ENCODE data around the gene INO80.
A peak's percentile ranks its signal among the peaks of the same experiment; 100 is the strongest.
"Not testable (repeated sequence)": the region's sequence is repeated elsewhere in the genome, so short reads cannot be mapped to it uniquely, and the experiment has no call there.

The INO80 gene

DNA sequence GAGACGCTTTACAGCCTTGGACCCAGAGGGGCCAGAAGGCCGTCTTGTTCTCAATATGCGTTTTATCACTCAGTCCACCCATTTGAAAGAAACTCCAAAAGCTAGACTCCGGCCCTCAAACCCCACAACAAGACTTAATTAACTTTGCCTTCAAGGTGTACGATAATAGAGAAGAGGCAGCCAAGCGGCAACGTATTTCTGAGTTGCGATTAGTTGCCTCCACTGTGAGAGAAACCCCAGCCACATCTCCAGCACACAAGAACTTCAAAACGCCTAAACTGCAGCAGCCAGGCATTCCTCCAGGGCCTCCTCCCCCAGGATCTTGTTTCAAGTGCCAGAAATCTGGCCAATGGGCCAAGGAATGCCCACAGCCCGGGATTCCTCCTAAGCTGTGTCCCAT lies 17.4 kb upstream of the INO80 start:
- no peak overlapping the region for H3K27ac ChIP-seq (ENCODE audit: low read depth, low read length)
- no peaks in the 10 kb centered on the region for H3K27me3 ChIP-seq (ENCODE audit: control insufficient read depth, insufficient read depth, low read length)
- H3K4me1 ChIP-seq (ENCODE audit: control insufficient read depth, insufficient read depth, low read length) = no peaks in the 10 kb centered on the region
- H3K4me3 ChIP-seq (ENCODE audit: low read length) = no peak overlapping the region
- no peak overlapping the region for H3K9ac ChIP-seq (ENCODE audit: low read length)
- no peaks in the 10 kb centered on the region for H3K36me3 ChIP-seq (ENCODE audit: control insufficient read depth, insufficient read depth, low read length)

DNA sequence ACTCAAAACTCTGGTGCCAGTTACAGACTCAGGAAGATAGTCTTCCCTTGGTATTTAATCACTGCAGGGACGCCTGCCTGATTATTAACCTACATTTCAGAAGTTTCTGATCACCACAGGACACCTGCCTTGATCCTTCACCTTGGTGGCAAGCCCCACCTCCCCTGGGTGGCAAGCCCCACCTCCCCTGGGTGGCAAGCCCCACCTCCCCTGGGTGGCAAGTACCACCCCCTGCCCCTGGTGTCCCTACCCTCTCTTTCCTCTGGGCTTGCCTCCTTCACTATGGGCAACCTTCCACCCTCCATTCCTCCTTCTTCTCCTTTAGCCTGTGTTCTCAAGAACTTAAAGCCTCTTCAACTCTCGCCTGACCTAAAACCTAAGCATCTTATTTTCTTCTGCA lies 16.0 kb upstream of the INO80 start:
- not testable (repeated sequence) for H3K27ac ChIP-seq (ENCODE audit: low read depth, low read length); H3K4me3 ChIP-seq (ENCODE audit: low read length); H3K4me1 ChIP-seq (ENCODE audit: control insufficient read depth, insufficient read depth, low read length); H3K36me3 ChIP-seq (ENCODE audit: control insufficient read depth, insufficient read depth, low read length); H3K27me3 ChIP-seq (ENCODE audit: control insufficient read depth, insufficient read depth, low read length); H3K9ac ChIP-seq (ENCODE audit: low read length)

DNA sequence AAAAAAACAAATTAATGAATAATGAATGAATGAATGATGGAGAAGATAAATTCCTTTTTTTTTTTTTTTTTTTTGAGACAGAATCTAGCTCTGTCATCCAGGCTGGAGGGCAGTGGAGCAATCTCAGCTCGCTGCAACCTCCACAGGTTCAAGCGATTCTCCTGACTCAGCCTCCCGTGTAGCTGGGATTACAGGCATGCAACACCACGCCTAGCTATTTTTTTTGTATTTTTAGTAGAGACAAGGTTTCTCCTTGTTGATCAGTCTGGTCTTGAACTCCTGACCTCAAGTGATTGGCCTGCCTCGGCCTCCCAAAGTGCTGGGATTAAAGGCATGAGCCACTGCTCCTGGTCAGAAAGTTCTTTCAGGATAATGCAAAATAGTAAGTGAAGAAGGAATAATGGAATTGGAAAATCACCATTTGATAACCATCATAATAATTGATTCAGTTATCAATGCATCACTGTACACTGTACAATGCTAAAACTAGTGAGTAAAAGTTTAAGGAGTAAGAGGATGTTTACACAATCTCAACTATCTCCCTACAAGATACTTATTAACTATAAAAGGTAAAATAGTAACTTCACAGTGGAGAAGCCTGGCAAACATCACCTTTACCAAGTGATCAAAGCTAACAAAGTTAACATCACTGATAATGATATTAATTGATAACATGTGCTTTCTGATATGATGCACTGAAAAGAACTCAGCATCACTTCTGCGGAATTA lies 12.3 kb upstream of the INO80 start:
- Histone ChIP-seq H3K4me3 (ENCODE audit: low read length) (no peak overlapping the region), H3K36me3 (ENCODE audit: control insufficient read depth, insufficient read depth, low read length) (no peaks in the 10 kb centered on the region), H3K4me1 (ENCODE audit: control insufficient read depth, insufficient read depth, low read length) (no peaks in the 10 kb centered on the region), H3K27ac (ENCODE audit: low read depth, low read length) (no peak overlapping the region), H3K27me3 (ENCODE audit: control insufficient read depth, insufficient read depth, low read length) (no peaks in the 10 kb centered on the region), H3K9ac (ENCODE audit: low read length) (no peak overlapping the region)

DNA sequence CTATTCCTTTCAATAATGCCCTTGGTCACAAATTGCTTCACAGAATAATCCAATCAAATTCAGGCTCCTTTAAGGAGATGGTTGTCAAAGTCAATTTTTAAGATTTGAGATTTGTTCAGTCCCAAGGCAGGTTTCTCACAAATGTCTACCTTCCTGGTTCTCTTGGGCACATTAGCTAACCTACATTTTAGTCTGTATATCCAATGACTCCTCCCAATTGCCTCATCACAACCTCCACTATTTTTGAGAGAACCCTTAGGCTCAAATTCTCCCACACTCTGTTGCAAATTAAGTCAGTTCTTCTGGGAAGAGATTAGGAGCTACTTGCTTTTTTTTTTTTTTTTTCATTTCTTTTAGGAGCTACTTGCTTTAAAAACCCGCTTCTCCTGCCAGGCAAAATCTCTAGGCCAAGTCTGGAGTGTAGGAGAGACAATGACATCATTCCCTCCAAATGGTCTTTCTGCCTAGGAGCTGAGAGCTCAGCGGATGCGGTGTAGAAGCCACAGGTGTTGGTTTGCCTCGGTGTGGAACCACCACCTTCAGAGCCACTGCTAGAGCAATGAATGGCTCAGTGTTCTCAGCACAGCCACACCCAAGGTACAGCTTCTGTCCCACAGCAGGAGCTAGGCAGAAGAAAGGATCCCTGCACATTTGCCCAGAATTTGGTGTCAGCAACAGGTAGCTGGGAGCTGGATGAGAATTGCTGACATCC lies 10.0 kb upstream of the INO80 start:
- Histone ChIP-seq H3K4me3 (ENCODE audit: low read length) (no peak overlapping the region), H3K36me3 (ENCODE audit: control insufficient read depth, insufficient read depth, low read length) (no peaks in the 10 kb centered on the region), H3K27me3 (ENCODE audit: control insufficient read depth, insufficient read depth, low read length) (no peaks in the 10 kb centered on the region), H3K27ac (ENCODE audit: low read depth, low read length) (no peak overlapping the region), H3K4me1 (ENCODE audit: control insufficient read depth, insufficient read depth, low read length) (no peaks in the 10 kb centered on the region), H3K9ac (ENCODE audit: low read length) (no peak overlapping the region)

DNA sequence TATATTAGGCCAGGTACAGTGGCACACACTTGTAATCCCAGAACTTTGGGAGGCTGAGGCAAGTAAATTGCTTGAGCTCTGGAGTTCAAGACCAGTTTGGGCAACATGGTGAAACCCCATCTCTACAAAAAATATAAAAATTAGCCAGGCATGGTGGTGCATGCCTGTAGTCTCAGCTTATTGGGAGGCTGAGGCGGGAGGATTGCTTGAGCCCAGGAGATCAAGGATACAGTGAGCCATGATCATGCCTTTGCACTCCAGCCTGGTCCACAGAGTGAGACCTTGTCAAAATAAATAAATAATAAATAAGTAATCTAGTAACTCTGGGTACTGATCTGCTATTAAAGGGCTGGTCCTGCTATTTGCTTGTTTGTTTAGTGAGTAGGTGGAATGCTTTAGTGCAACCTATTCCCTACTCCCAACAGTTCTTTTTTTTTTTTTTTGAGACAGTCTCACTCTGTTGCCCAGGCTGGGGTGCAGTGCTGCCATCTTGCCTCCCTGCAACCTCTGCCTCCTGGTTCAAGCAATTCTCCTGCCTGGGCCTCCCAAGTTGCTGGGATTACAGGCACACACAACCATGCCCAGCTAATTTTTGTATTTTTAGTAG lies 9.1 kb upstream of the INO80 start:
- Histone ChIP-seq H3K36me3 (ENCODE audit: control insufficient read depth, insufficient read depth, low read length) (no peaks in the 10 kb centered on the region), H3K4me3 (ENCODE audit: low read length) (no peak overlapping the region), H3K27me3 (ENCODE audit: control insufficient read depth, insufficient read depth, low read length) (no peaks in the 10 kb centered on the region), H3K27ac (ENCODE audit: low read depth, low read length) (no peak overlapping the region), H3K4me1 (ENCODE audit: control insufficient read depth, insufficient read depth, low read length) (no peaks in the 10 kb centered on the region), H3K9ac (ENCODE audit: low read length) (no peak overlapping the region)

DNA sequence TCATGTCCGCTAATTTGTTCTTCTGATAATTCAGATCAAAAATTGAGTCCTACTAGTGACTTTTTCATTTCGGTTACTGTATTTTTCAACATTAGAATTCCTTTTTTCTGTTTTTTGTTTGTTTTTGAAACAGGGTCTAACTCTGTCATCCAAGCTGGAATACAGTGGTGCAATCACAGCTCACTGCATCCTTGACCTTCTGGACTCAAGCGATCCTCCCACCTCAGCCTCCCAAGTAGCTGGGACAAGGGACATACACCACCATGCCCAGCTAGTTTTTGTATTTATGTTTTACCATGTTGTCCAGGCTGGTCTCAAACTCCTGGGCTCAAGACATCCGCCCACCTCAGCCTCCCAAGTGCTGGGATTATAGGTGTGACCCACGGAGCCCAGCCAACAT lies 8.0 kb upstream of the INO80 start:
- no peaks in the 10 kb centered on the region for H3K4me1 ChIP-seq (ENCODE audit: control insufficient read depth, insufficient read depth, low read length)
- H3K27me3 ChIP-seq (ENCODE audit: control insufficient read depth, insufficient read depth, low read length) = no peaks in the 10 kb centered on the region
- no peak overlapping the region for H3K9ac ChIP-seq (ENCODE audit: low read length)
- H3K27ac ChIP-seq (ENCODE audit: low read depth, low read length) = no peak overlapping the region
- H3K36me3 ChIP-seq (ENCODE audit: control insufficient read depth, insufficient read depth, low read length) = no peaks in the 10 kb centered on the region
- H3K4me3 ChIP-seq (ENCODE audit: low read length) = no peak overlapping the region

DNA sequence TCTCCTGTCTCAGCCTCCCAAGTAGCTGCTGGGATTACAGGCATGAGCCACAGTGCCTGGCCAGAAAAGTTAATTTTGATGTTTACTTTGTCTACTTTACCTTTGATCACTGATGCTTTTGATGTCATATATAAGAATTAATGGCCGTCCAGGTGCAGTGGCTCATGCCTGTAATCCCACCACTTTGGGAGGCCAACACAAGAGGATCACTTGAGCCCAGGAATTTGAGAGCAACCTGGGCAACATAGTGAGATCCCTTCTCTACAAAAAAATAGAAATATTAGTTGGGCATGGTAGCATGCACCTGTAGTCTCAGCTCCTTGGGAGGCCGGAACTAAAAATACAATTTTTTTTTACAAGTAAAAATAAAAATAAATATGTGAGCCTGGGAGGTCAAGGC lies 6.8 kb upstream of the INO80 start:
- H3K36me3 ChIP-seq (ENCODE audit: control insufficient read depth, insufficient read depth, low read length) = no peaks in the 10 kb centered on the region
- no peak overlapping the region for H3K27ac ChIP-seq (ENCODE audit: low read depth, low read length)
- H3K9ac ChIP-seq (ENCODE audit: low read length) = no peak overlapping the region
- H3K4me1 ChIP-seq (ENCODE audit: control insufficient read depth, insufficient read depth, low read length) = no peaks in the 10 kb centered on the region
- no peak overlapping the region for H3K4me3 ChIP-seq (ENCODE audit: low read length)
- no peaks in the 10 kb centered on the region for H3K27me3 ChIP-seq (ENCODE audit: control insufficient read depth, insufficient read depth, low read length)

DNA sequence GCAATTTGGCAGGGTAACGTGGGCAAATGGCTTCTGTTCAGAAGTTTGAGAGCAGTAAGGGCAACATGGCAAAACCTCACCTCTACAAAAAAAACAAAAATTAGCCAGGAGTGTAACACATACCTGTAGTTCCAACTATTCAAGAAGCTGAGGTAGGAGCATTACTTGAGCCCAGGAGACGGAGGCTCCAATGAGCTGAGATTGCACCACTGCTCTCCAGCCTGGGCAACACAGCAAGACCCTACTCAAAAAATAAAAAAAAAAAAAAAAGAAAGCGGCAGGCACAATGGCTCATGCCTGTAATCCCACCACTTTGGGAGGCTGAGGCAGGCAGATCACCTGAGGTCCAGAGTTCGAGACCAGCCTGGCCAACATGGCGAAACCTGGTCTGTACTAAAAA lies 5.9 kb upstream of the INO80 start:
- H3K36me3 ChIP-seq (ENCODE audit: control insufficient read depth, insufficient read depth, low read length) = no peaks in the 10 kb centered on the region
- H3K27ac ChIP-seq (ENCODE audit: low read depth, low read length) = no peak overlapping the region
- H3K27me3 ChIP-seq (ENCODE audit: control insufficient read depth, insufficient read depth, low read length) = no peaks in the 10 kb centered on the region
- H3K4me3 ChIP-seq (ENCODE audit: low read length) = no peak overlapping the region
- H3K4me1 ChIP-seq (ENCODE audit: control insufficient read depth, insufficient read depth, low read length) = no peaks in the 10 kb centered on the region
- no peak overlapping the region for H3K9ac ChIP-seq (ENCODE audit: low read length)

DNA sequence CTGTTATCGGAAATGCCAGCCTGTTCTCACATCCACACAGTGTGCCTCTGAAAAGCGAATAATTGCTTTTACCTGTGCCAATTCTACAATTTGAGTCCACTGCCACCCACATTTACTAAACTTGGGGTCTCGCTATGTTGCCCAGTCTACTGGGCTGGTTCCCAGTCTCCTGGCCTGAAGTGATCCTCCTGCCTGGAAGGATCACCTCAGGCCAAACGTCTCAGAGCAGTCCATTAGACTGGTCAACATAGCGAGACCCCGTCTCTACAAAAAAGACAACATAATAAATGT lies 827 bp upstream of the INO80 start:
- Histone ChIP-seq H3K36me3 (ENCODE audit: control insufficient read depth, insufficient read depth, low read length) (no peaks in the 10 kb centered on the region), H3K27ac (ENCODE audit: low read depth, low read length) (peak overlapping the region; percentile 100), H3K4me1 (ENCODE audit: control insufficient read depth, insufficient read depth, low read length) (no peaks in the 10 kb centered on the region), H3K9ac (ENCODE audit: low read length) (peak overlapping the region; percentile 73), H3K27me3 (ENCODE audit: control insufficient read depth, insufficient read depth, low read length) (no peaks in the 10 kb centered on the region), H3K4me3 (ENCODE audit: low read length) (peak overlapping the region; percentile 98)

DNA sequence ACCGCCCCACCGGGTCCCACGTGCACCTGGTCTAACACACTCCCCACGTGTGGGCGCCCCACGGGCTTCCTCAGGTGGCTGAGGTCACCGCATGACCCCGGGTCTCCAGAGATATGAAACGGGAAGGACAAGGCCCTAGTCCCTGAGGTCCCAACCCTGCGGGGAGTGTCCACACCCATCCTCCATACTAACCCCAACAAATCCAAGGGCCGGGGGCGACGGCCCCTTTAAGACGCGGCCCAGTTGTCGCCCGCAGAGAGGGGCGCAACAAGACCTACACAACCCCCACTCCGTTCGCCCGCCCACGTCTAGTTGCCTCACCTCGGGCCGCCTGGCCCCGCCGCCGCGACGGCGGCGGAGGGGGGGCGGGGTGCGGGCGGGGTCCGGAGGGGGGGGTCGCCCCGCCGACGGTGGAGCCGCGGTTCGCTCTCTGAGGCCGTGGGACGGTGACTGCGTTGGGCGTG lies 396 bp downstream of the INO80 start:
- Histone ChIP-seq H3K27ac (ENCODE audit: low read depth, low read length) (peak overlapping the region; percentile 100), H3K4me3 (ENCODE audit: low read length) (peak overlapping the region; percentile 98), H3K36me3 (ENCODE audit: control insufficient read depth, insufficient read depth, low read length) (no peaks in the 10 kb centered on the region), H3K4me1 (ENCODE audit: control insufficient read depth, insufficient read depth, low read length) (no peaks in the 10 kb centered on the region), H3K27me3 (ENCODE audit: control insufficient read depth, insufficient read depth, low read length) (no peaks in the 10 kb centered on the region), H3K9ac (ENCODE audit: low read length) (peak overlapping the region; percentile 98)

DNA sequence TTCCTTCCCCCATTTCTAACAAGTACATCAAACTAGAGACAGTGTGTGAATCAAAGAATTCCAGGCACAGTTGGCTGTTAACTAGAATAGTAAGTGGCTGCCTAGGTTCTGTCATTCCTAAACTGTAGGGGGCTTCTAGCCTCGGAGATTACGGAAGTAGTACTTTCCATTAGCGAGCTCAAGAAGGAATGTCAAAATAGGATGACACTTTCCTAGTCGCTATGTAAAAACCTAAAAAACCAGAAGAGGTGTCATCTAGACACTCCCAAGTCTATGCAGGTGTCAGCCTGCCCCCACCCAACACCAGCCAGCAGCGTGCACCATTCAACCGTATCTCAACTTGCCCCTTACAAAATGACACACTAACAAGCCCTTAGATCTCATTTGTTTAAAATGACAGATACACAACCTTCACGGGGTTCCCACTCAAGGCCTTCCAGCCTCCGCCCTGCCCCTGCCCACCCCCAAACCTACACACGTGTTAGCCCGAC lies 874 bp downstream of the INO80 start:
- peak overlapping the region; percentile 100 for H3K27ac ChIP-seq (ENCODE audit: low read depth, low read length)
- no peaks in the 10 kb centered on the region for H3K4me1 ChIP-seq (ENCODE audit: control insufficient read depth, insufficient read depth, low read length)
- peak overlapping the region; percentile 98 for H3K9ac ChIP-seq (ENCODE audit: low read length)
- H3K4me3 ChIP-seq (ENCODE audit: low read length) = peak overlapping the region; percentile 98
- no peaks in the 10 kb centered on the region for H3K36me3 ChIP-seq (ENCODE audit: control insufficient read depth, insufficient read depth, low read length)
- no peaks in the 10 kb centered on the region for H3K27me3 ChIP-seq (ENCODE audit: control insufficient read depth, insufficient read depth, low read length)

DNA sequence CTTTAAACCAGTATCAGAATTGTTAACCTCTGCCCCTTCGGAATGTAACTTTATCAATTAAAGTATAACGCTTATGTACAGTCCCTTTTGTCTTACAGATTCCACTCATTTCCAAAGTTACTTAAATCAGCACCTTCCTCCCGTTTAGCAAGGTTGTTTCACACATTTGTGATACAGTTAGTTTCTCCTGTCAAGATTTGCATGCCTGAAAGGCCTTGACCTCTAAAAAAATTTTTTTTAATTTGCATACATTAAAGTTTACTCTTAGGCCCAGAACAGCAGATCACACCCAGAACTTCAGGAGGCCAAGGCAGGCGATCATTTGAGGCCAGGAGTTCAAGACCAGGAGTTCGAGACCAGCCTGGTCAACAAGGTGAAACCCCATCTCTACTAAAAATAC lies 9.1 kb downstream of the INO80 start:
- Histone ChIP-seq H3K27ac (ENCODE audit: low read depth, low read length) (no peak overlapping the region), H3K36me3 (ENCODE audit: control insufficient read depth, insufficient read depth, low read length) (no peaks in the 10 kb centered on the region), H3K9ac (ENCODE audit: low read length) (no peak overlapping the region), H3K4me1 (ENCODE audit: control insufficient read depth, insufficient read depth, low read length) (no peaks in the 10 kb centered on the region), H3K4me3 (ENCODE audit: low read length) (no peak overlapping the region), H3K27me3 (ENCODE audit: control insufficient read depth, insufficient read depth, low read length) (no peaks in the 10 kb centered on the region)

Measured in rectal smooth muscle tissue (tissue), 1 donor.